Pons (tissue), 1 donor: ENCODE measurements around the gene LHFPL5.

Source experiments
- DNase-seq: peaks from one replicate; pipeline ENCODE4 v3.0.0-alpha.2; 2016; ENCODE audit warnings: low spot score

Gene LHFPL5

DNA sequence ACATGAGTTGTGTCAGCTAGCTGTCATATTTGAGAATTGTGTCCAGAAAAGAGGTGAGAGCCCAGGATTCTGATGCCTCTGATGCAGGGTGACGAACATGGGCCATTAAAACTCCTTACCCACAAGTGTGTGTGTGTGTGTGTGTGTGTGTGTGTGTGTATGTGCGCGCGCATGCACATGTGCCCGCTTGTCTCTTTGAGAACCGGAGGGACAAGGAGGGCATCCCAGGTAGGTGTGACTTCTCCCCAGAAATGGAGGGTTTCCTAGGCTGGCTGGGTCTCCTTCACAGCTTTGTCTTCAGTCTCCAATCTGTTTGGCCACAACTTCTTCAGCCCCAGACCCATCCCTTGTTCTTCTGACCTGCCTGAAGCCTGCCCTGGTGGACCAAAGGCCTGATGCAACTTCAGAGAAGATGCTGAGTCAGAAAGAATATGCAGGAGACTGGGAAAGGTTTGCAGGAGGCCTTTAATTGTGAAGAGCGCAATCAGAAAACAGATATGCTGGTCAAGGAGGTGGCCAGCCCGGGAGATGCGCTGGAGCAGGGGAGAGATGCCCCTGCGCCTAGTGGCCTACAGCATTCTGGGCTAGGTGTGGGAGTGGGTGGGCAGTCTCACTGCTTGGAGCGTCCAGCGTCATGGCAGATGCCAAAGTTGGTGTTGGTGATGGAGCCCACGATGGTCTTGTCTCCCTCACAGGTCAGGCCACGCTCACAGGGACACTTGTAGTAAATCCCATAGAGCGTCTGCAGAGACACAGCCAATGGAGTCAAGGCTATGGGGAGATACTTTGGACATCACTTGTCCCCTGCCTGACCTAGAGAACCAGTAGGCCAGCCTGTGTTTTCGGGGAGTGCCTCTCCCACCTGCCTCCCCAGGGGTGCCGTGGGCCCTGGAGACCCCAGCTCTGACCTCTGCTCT, 10.4 kb upstream of the LHFPL5 start:
- no peak for DNase-seq

DNA sequence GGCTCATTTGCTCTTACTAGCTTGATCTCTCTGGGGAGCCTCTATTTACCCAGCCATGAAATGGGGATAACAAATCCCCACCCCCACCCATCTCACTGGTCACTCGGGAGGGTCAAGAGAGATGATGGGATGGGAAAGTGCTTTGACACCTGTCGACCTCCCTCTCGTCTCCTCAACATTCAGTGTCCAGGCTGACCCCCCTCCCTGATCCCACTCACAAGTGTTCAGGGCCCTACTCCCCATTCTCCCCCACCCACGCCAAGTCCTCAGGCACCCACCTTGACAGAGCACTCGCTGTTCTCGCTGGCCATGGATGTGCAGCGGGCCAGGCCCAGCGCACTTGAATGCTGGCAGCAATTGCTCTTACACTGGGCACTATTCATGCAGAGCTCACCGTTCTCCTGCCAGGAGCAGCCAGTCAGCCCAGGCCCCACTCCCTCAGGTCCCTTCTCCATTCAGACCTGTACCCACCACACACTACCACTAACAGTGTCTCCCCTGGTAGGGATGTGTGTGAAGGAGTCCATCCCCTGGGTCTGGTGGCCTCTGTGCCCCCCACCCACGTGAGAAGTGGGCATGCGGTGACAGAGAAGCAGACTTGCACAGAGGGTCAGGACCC, 9.6 kb upstream of the LHFPL5 start:
- no peak for DNase-seq

DNA sequence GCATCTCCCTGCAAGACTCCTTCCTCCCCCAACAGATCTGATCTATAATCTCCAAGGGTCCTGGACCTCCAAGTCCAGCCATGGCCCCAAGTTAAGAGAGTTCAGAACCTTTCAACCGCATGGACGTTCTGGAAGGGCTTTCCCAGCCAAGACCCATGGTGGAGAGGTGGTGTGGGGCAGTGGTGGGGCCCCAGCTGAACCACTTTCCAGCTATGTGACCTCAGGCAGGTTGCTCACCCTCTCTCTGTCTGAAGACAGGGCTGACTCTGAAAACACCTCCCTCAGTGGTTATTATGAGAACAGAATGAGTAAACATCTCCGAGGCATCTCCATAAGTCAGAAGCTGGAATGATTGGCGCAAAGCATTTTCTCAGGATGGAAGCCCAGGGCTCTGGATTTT, 8.9 kb upstream of the LHFPL5 start:
- DNase-seq, result no peak

DNA sequence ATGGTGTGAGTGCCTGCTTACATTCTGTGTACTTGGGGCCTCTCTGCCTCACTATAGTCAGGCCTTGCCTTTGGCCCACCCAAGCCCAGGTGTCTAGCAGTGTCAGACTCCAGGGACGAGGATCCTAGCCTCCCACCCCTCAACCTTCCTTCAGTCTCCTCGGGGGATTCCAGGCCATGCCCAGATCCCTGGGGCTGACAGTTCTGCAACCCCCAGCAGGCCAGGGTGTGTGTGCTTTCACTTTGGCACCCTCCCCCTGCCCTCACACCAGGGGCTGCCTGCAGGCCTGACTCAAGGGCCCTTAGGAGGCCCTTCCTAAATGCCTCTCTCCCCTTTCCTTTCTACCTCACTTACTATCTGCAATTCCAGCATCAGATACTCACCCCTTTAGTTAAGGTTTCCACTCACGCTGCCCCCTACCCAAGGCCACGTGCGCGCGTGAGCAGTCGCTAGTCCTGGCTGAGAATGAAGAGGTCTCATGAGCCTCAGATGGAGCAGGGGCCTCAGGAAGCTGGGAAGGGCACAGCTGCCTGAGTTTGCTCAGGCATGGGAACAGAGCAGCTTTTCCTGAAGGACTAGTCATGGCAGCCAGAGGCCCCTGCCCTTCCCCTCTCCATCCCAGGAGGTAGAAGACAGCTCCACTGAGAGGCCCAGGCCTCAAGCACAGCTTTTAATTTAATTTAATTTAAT, 7.2 kb upstream of the LHFPL5 start:
- no peak for DNase-seq

DNA sequence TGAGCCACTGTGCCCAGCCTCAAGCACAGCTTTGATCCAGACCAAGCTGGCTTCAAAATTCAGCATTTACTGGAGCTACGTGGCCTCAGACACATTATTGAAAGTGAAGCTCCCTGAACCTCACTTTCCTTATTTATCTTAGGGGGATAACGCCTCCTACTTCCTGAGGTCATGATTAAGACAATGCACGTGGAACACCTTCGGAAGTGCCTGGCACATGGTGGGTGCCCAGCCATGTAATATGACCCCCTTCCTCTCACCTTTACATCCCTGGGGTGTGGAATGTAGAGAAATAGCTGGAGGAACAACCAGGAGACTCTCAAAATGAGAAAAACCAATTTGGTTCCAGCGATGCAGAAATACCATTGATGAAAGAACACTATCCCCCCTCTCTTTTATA, 6.4 kb upstream of the LHFPL5 start:
- DNase-seq, result no peak

DNA sequence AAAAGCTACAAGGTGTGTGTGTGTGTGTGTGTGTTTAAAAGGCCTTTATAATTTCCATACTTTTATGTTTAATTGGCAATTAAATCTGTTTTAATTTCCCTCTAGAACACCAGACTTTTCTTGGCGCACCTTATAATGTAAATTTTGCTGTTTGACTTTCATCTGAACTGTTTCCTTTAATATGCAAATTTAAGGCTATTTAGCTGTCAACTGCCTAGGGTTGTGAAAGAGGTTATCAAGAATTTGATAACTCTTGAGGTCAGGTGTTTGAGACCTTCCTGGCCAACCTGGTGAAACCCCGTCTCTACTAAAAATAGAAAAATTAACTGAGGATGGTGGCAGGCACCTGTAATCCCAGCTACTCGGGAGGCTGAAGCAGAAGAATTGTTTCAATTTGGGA, 4.0 kb upstream of the LHFPL5 start:
- no peak for DNase-seq

DNA sequence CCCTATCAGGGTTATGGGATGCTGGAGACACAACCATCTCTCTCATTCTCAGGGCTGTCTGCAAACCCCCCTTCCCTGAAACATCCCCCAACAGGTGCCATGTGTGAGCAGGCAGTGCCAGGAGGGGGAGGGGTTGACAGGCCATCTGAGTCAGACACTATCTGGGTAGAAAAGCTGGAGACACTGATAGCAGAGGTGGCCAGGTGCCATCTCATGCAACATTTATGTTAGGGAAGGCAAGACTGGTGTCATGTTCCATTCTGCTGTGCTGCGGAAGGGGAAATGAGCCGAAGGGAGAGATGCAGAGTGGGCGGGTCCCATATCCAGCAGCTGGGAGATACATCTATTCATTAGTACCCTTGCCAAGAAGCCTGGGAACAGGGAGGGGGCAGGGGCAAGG, 3.5 kb downstream of the LHFPL5 start:
- DNase-seq, result no peak

DNA sequence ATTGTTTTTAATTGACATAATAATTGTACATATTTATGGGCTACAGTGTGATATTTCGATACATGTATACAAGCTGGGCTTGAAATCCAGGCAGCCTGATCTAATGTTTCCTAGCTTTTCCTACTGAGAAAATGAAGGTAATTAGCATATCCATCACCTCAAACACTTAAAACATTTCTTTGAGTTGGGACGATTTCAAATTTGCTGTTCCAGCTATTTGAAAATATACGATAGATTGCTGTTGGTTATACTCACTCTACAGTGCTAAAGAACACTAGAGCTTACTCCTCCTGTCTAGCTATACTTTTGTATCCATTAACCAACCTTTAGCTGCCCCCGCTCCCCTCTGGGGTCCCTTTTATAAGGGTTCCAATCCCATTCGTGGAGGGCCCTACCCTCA, 4.7 kb downstream of the LHFPL5 start:
- no peak for DNase-seq

DNA sequence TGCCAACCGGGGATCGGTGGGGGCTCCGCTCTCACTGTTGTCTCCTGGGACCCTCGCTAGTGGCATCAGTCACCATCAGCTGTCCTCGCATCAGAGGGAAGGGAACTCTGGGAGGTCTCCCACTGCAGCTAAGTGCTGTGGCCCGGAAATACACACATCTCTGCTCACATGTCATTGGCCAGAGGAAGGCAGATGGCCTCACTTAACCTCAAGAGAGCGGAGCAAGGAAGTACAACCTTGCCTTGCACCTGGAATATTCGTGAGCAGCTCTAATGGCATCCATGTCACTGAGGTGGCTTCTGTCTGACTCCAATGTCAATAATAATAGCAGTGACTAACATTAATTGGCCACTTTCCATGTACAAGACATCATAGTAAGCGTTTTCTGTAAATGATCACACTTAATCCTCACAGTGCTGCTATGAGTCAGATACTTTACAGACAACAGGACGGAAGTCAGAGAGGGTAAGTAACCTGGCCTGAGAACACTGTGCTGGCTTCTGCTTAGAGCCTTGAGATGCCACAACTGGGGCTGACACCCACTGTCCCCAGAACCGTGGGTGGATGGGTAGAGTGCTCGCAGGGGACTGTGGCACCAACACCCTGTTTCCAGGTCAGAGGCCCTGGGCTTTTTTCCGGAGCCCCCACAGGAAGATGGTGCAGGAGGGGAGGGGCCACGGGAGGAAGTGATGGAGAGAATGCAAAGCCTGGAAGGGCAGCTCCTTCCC, 6.0 kb downstream of the LHFPL5 start:
- no peak for DNase-seq

DNA sequence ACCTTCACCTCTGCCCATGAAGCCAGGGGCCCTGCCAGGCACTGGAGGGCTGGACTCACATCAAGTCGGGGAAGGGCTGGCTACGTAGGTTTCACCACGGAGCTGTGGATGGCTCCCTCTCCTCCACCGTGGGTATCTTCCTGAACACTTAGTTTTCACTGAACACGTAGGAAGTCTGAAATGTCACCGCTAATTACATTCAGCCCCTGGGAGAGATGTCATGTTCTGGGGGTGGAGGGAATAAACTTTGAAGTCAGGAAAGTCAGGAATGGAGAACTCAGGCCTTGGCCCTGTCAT, 6.5 kb downstream of the LHFPL5 start:
- DNase-seq, result no peak

DNA sequence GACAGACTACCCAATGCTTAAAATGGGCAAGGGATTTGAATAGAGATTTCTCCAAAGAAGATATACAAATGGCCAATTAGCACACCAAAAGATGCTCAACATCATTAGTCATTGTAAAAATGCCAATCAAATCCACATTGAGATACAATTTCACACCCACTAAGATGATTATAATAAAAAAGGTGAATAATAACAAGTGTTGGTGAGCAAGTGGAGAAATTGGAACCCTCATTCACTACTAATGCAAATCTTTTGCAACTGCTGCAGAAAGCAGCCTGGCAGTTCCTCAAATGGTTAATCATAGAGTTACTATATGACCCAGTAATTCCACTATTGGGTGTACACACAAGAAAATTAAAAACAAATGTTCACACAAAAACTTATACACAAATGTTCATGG, 12.4 kb downstream of the LHFPL5 start:
- DNase-seq, result no peak

DNA sequence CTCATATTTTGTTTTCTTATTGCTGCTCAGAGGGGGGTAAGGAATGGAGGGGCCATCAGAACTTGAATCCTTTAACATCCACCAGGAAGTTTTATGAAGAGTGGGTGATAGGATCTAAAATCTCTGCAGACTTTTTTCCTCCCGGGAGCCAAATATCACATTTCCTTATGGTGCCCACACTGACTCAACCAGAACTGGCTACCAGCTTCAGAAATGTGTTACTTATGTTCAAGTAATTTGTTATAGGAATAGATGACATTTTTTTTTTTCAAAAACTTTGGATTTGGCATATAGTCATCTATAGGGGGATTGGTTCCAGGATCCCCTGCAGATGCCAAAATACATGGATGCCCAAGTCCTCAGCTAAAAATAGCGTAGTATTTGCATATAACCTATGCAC, 18.4 kb downstream of the LHFPL5 start:
- DNase-seq, result no peak

DNA sequence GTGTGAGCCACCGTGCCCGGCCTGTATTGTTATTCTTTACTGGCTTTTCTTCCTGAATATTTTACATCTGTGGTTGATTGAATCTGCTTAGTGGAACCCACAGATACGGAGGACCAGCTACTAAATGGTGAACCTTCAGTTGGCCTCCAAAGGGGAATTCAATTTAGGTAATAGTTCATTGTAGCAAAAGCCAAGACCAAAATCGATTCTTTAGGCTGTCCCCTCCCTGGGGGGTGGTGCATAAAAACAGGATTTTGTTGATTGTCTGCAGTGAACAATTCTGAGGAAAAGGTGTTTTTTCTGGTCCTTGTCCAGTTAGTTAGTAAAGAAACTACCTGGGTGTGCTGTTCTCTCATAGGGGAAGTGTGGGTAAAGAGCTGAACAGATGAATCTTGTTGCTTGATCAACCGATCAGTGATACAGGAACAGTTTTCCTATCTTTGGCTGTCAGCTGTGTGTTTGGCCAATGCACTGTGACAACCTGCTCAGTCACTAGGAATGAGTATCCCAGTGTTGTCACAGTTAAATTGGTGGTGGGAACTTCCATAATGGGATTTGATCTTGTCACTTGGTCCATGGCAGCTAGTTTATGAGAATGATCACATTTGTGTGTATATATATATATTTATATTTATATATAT, 19.5 kb downstream of the LHFPL5 start:
- no peak for DNase-seq

DNA sequence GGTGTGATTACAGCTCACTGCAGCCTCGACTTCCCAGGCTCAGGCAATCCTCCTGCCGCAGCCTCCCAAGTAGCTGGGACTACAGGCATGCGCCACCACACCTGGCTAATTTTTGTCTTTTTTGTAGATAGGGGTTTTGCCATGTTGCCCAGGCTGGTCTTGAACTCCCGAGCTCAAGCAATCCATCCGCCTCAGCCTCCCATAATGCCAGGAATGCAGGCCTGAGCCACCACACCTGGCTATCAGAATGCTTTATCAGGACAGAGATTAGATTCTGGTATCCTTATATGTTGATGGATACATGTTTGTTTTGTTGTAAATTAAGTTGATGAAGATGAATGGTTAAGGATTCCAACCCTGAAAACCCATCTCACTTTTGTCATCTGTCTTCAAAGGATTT, 24.2 kb downstream of the LHFPL5 start:
- no peak for DNase-seq

DNA sequence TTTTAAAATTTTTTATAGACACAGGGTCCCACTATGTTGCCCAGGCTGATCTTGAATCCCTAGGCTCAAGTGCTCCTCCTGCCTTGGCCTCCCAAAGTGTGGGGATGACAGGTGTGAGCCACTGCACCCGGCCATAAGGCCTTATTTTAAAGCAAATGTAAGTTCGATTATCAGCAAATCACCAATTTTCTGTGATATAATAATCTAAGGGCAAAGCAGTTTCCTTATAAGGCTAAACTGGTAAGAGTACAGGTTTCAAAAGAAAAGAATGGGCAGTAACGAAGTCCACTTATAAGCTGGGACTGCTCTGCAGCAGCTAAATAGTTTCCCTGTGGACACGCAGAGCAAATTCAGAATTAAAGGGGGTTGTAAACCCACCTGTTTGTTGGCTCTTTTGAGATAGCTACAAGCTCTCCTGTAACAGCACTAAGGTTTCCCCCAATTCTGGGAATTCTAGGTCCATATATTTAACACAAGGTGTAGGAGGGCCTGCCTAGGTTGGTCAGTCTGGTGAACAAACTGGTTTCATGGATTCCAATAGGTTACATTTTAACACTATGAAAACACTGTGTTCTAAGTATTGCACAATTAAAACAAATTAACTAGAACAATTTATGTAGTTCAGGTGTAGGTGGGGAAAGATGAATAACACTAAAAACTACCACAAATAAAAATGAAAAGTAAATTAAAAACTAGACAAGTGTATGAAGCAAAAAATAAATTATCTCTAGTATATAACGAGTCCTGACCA, 26.3 kb downstream of the LHFPL5 start:
- no peak for DNase-seq

DNA sequence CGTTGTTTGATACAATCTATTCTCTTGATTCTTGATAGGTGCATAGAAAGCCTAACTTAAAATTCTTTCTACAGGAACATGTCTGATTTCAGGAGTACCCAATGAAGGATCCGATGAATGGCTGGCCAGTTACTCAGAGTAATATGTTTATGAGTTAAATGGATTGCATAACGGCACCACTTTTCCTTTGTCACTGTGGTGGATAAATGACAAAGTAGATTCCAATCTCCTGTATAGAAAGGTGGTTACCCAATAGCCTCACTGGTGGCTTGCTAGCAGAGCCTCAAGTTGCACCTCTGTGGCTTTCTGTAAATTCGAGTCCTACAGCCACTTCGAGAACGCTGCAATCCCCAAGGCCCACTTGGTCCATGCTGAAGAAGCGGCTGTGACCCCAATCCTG, 28.4 kb downstream of the LHFPL5 start:
- DNase-seq, result no peak

DNA sequence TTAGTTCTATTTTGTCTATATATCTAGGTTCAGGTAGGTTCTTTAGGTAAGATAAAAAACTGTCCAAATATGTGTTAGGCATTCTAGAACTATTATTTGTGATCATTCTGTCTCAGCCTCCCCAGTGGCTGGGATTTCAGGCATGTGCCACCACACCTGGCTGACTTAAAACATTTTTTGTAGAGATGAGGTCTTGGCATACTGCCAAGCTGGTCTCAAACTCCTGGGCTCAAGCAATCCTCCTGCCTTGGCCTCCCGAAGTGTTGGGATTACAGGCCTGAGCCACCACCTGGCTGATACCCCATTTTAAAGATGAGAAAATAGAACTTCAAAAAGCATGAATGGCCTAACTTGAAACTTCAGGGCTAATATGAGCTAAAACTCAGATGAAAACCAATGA, 33.9 kb downstream of the LHFPL5 start:
- DNase-seq, result no peak

DNA sequence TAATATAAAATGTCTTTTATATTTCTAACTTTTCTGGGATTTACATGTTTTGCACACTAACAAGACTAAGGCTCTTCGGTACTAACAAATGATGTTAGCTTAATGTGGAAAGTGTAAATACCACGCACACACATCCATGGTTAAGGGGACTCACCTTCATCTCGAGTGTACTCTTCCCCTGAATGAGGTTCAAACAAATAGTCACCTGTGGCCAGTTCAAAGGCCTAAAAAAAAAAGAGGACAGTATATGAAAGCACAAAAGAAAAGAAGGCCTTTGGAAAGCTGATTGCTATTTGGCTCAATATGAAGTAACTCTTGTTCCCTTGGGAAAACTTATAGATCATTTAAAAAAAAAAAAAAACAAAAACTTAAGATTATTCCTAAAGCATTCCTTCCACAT, 37.2 kb downstream of the LHFPL5 start:
- no peak for DNase-seq

DNA sequence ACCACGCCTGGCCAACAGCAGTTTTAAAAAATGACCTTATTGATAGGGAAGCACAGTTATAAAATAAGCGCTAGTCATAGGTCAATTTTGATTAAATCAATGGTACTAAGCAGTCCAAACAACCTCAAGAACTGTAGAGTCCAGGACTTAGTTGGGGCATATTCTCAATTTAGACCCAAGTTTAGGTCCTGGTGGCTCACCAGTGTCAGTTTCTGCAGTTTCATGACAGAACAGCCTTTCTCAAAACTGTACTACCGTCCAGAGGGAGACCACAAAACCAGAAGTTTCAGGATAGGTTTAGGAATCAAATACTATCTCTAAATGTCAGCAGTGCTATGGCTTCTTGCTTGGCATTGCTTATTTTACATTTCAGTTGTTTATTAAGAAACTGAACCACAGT, 39.1 kb downstream of the LHFPL5 start:
- DNase-seq, result no peak

DNA sequence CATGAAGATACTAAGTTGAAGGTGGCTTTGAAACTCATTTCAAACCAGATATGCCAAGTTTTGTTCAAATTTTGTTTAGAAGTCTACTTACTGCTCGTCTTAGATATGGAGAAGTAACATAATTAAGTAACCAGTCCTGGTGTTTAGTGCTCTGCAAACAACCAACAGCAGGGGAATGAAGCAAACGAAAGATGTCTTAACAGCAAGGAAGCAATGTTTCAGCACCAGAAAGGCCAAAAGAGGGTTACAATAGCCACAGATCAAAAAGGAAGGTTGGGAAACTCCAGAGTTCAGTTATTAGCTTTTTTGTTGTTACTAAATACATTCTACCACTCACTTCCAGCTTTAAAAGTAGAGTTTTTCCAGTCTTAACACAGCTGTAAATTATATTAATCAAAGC, 45.1 kb downstream of the LHFPL5 start:
- no peak for DNase-seq

DNA sequence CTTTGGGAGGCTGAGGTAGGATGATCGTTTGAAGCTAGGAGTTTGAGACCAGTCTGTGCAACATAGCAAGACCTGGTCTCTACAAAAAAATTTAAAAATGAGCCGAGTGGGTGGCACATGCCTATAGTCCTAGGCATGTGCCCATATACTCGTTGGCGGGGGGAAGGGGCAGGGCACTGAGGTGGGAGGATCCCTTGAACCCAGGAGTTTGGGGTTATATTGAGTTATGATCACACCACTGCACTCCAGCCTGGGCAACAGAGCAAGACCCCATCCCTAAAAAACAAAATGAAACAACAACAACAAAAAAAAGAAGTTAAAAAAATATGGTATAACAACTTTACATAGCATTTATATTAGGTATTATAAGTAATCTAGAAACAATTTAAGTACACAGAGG, 47.8 kb downstream of the LHFPL5 start:
- no peak for DNase-seq

DNA sequence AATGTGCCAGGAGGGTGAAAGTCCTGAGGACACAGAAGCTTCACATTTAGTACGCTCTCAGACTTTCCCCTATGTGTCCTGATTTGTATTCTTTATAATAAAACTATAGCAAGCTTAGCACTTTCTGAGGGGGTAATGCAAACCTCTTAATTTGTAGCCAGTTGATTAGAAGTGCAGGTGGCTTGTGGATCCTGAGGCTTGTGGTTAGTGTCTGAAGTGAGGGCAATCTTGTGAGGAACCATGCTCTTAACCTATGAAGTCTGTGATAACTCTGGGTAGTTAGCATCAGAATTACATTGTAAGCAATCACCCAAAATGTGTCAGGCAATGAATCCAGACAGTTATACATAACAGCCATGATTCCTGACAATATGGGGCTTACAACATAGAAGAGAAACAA, 51.1 kb downstream of the LHFPL5 start:
- DNase-seq, result no peak
